Activated CD4-positive, alpha-beta T cell treated with anti-CD3 and anti-CD28 coated beads, Interleukin-2, amount 50 U/mL, for 4 hours (primary cell): Measurements from ENCODE around the gene RETSAT.
"Not testable (repeated sequence)": the region's sequence is repeated elsewhere in the genome, so short reads cannot be mapped to it uniquely, and the experiment has no call there.

Experiments used
- DNase-seq, 2 experiments: peaks; one replicate each; pipeline ENCODE4 v3.0.0-alpha.2; 2020

RETSAT gene

GRCh38 chr2:85354286-85355072 lies at the start of gene RETSAT, which contains the start of gene ELMOD3:
TSS of gene RETSAT (minus strand) at chr2:85354528. CDS start at chr2:85354507, 21 bp downstream.
TSS of gene ELMOD3 (plus strand) at chr2:85354769. CDS start at chr2:85357199, 2,430 bp downstream.
- DNase-seq, result peak; percentile 94 to 95

GRCh38 chr2:85401844-85402243 lies 47.5 kb upstream of the RETSAT start:
- DNase-seq, result no peak

GRCh38 chr2:85401464-85401805 lies 47.1 kb upstream of the RETSAT start:
- DNase-seq, result no peak

- no peak for DNase-seq
Observed at GRCh38 chr2:85400541-85401463, 46.5 kb upstream of the RETSAT start.

GRCh38 chr2:85400023-85400422 lies 45.7 kb upstream of the RETSAT start:
- DNase-seq, result no peak

GRCh38 chr2:85399183-85399455 lies 44.8 kb upstream of the RETSAT start:
- DNase-seq, result no peak

- no peak for DNase-seq
Observed at GRCh38 chr2:85398426-85399182, 44.3 kb upstream of the RETSAT start.

GRCh38 chr2:85397925-85398331 lies 43.6 kb upstream of the RETSAT start:
- DNase-seq, result no peak

- DNase-seq, result no peak
Observed at GRCh38 chr2:85396531-85397470, 42.5 kb upstream of the RETSAT start.

- no peak for DNase-seq
Observed at GRCh38 chr2:85395912-85396475, 41.7 kb upstream of the RETSAT start.

- DNase-seq, result no peak
Observed at GRCh38 chr2:85394976-85395375, 40.6 kb upstream of the RETSAT start.

- no peak for DNase-seq
Observed at GRCh38 chr2:85394261-85394681, 39.9 kb upstream of the RETSAT start.

GRCh38 chr2:85393836-85394235 lies 39.5 kb upstream of the RETSAT start:
- no peak for DNase-seq

GRCh38 chr2:85390941-85391669 lies 36.8 kb upstream of the RETSAT start:
- peak; percentile 66 to 72 for DNase-seq

- DNase-seq, result no peak
Observed at GRCh38 chr2:85388878-85389538, 34.7 kb upstream of the RETSAT start.

- no peak for DNase-seq
Observed at GRCh38 chr2:85387754-85388153, 33.4 kb upstream of the RETSAT start.

GRCh38 chr2:85385746-85386145 lies 31.4 kb upstream of the RETSAT start:
- DNase-seq, result no peak

GRCh38 chr2:85383850-85384249 lies 29.5 kb upstream of the RETSAT start:
- DNase-seq, result no peak

GRCh38 chr2:85383151-85383550 lies 28.8 kb upstream of the RETSAT start:
- DNase-seq, result not testable (repeated sequence)

- no peak for DNase-seq
Observed at GRCh38 chr2:85380048-85380447, 25.7 kb upstream of the RETSAT start.
